A673 (cell line): Measurements from ENCODE around the gene ENTPD8. TPM values are rescaled to one million over a fixed set of nuclear protein-coding genes. Genes with fewer than 3 reads are reported as not detected.

Experiments
- BruUV-seq: library from RNA; stranded (reverse); fragments of 400-500 nt; replicated peaks from 2 replicates; lab custom pipeline; 2021; lab: Mats Ljungman, UMichigan
- CTCF ChIA-PET: fragments of 300-600 bp; sonication (Branson Sonifier 250); formaldehyde crosslinking; loops from one replicate; lab custom pipeline; 2022; ENCODE audit warnings: antibody characterized with exemption; lab: Charles Lee
- POLR2A ChIA-PET: fragments of 300-600 bp; sonication (Branson Sonifier 250); formaldehyde crosslinking; loops from one replicate; lab custom pipeline; 2022; ENCODE audit warnings: antibody characterized with exemption; ENCODE audit not compliant: low non-redundant PET; lab: Charles Lee
- DNase-seq: peaks from one replicate; pipeline ENCODE4 v3.0.0-alpha.2; 2015; ENCODE audit warnings: low spot score
- H3K27ac ChIP-seq: fragments of 200-600 bp; sonication (generic); 2 replicates; pipeline ENCODE4 v1.5.1; 2016; ENCODE audit warnings: mixed run types, low read depth, mild to moderate bottlenecking, mixed read lengths, antibody characterized with exemption, low read length; ENCODE audit not compliant: poor library complexity, severe bottlenecking
- H3K27me3 ChIP-seq: fragments of 200-600 bp; sonication (generic); replicated peaks from 2 replicates; pipeline ENCODE4 v1.6.1; 2017; ENCODE audit warnings: mixed run types, low read depth, mild to moderate bottlenecking, mixed read lengths, antibody characterized with exemption, low read length; ENCODE audit not compliant: insufficient read depth, poor library complexity
- H3K36me3 ChIP-seq: fragments of 200-600 bp; sonication (generic); 2 replicates; pipeline ENCODE4 v1.6.1; 2016; ENCODE audit warnings: mixed run types, mild to moderate bottlenecking, mixed read lengths, antibody characterized with exemption, low read length; ENCODE audit not compliant: insufficient read depth, poor library complexity, severe bottlenecking
- H3K4me1 ChIP-seq: fragments of 200-600 bp; sonication (generic); 2 replicates; pipeline ENCODE4 v1.6.1; 2017; ENCODE audit warnings: mixed run types, mild to moderate bottlenecking, mixed read lengths, antibody characterized with exemption, low read length; ENCODE audit not compliant: insufficient read depth, poor library complexity, severe bottlenecking
- H3K4me3 ChIP-seq: fragments of 200-600 bp; sonication (generic); 2 replicates; pipeline ENCODE4 v1.5.1; 2016; ENCODE audit warnings: low read depth, mixed run types, mild to moderate bottlenecking, mixed read lengths, low read length; ENCODE audit not compliant: poor library complexity, severe bottlenecking
- H3K9me3 ChIP-seq: fragments of 200-600 bp; sonication (generic); 2 replicates; pipeline ENCODE4 v1.6.1; 2016; ENCODE audit warnings: mixed run types, low read depth, mild to moderate bottlenecking, mixed read lengths, antibody characterized with exemption, low read length; ENCODE audit not compliant: poor library complexity, severe bottlenecking
- EZH2 ChIP-seq: fragments of 200-600 bp; sonication (generic); IDR thresholded peaks from 2 replicates; pipeline ENCODE4 v1.6.1; 2017; ENCODE audit warnings: borderline replicate concordance, low read depth, mild to moderate bottlenecking, mixed read lengths, antibody characterized with exemption, low read length; ENCODE audit not compliant: poor library complexity, severe bottlenecking
- intact Hi-C: fragments of 100-400 bp; cut with micrococcal nuclease; formaldehyde crosslinking; loops from one replicate; pipeline ENCODE4 v1.10.0; 2022; ENCODE audit not compliant: unreplicated experiment
- total RNA-seq: library from RNA; stranded (reverse); gene quantifications from 2 replicates; pipeline ENCODE4 v1.2.3, GENCODE V29; 2021
- TF ChIP-seq, protein P1 (sequence below): fragments of 300-800, 200-600 bp; sonication (generic); conservative IDR thresholded peaks from 2 replicates; pipeline ENCODE4 v1.5.1; 2017; ENCODE audit warnings: low read depth, mild to moderate bottlenecking, antibody characterized with exemption, low read length, moderate library complexity, mixed read lengths

The ENTPD8 gene
- total RNA-seq, 1 experiment from 2014 or later: not detected

DNA sequence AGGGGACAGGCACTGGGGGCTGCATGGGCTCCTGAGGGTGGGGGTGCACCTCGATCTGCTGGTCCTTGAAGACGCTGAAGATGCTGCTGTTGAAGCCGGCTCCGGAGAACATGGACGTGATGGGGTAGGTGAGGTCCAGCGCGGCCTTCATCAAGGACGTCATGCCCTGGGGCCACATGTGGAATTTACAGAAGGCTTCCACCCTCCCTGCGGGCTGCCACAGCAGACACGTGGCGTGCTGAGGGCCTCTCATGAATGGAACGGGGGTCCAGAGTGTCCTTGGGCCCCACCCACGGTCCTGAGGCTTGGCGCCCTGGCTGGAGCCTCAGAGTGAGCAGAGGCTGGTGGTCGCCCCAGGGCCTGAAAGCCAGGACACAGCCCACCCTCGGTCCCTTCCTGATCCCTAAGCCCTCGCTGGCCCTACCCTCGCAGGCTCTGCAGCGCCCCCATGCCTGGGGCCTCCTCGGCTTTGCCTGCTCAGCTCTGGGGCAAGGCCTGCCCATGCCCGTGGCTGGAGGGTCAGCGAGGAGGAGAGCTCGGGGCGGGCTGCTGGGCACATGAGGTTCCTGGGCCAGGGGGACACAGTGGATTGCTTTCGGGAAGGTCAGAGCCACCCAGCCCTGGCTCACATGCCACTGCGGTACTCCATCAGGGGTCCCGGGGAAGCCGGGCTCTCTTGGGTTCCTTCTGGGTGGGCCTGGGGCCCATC is 23.3 kb upstream of the ENTPD8 start:
- no TSS peak for BruUV-seq
- Histone ChIP-seq H3K4me1 (peaks cover 6% of the 10 kb centered on the region), H3K36me3 (no peaks in the 10 kb centered on the region), H3K4me3 (no peak overlapping the region), H3K9me3 (no peaks in the 10 kb centered on the region), H3K27me3 (no peaks in the 10 kb centered on the region), H3K27ac (no peak overlapping the region)
- intact Hi-C loops: no loop called here
- TF ChIP-seq, protein P1, sequence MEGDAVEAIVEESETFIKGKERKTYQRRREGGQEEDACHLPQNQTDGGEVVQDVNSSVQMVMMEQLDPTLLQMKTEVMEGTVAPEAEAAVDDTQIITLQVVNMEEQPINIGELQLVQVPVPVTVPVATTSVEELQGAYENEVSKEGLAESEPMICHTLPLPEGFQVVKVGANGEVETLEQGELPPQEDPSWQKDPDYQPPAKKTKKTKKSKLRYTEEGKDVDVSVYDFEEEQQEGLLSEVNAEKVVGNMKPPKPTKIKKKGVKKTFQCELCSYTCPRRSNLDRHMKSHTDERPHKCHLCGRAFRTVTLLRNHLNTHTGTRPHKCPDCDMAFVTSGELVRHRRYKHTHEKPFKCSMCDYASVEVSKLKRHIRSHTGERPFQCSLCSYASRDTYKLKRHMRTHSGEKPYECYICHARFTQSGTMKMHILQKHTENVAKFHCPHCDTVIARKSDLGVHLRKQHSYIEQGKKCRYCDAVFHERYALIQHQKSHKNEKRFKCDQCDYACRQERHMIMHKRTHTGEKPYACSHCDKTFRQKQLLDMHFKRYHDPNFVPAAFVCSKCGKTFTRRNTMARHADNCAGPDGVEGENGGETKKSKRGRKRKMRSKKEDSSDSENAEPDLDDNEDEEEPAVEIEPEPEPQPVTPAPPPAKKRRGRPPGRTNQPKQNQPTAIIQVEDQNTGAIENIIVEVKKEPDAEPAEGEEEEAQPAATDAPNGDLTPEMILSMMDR: no peak
- no peak for TF ChIP-seq EZH2
- ChIA-PET POLR2A (no interaction called here), CTCF (no interaction called here)
- no peak for DNase-seq

GRCh38 chr9:137463931-137464290 is 22.8 kb upstream of the ENTPD8 start:
- CTCF ChIA-PET: no interaction called here
- no peak for TF ChIP-seq EZH2
- TF ChIP-seq, protein P1: no peak
- Histone ChIP-seq H3K36me3 (no peaks in the 10 kb centered on the region), H3K27me3 (no peaks in the 10 kb centered on the region), H3K27ac (no peak overlapping the region), H3K9me3 (no peaks in the 10 kb centered on the region), H3K4me3 (no peak overlapping the region), H3K4me1 (peaks cover 8% of the 10 kb centered on the region)
- POLR2A ChIA-PET: no interaction called here
- BruUV-seq: no TSS peak
- DNase-seq: no peak
- intact Hi-C loops: no loop called here

DNA sequence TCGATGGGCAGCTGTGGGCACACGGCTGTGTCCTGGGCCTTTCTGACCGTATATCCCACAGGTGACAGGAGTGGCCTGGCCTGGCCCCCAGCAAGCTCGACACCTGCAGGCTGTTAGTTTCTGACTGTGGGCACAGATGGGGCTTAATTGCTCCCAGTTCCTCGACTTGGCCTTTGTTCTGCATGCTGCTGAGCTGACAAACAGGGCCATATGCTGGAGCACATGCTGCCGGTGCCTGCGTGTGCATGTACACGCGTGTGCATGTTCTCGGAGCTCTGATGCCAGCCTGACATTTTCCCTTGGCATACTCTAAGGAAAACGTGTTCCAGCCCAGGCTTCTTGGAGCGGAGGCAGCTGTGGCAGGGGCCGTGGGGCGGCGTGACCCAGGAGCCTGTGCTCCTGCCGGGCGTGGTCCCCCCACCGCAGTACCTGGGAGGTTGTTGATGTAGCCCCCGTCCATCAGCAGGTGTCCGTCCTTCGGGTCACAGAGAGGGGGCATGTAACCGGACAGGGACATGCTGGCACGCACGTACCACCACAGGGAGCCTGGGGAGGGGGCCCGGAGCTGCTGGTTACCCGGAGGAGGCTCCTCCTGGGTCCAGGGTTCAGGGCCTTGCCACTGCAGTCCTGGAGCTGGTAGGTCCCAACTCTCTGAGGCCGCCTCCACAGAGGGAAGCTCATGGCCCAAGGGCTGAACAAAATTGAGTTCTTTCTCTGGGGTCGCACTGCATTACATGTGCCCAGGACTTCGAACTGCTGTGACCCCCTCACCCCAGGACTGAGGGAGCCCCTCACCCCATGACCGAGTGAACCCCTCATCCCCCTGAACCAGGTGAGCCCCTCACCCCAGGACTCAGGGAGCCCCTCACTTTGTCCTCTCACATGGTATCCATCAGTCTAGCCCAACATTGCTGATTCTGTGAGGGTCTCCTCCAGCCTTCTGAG is 22.1 kb upstream of the ENTPD8 start:
- Histone ChIP-seq H3K9me3 (no peaks in the 10 kb centered on the region), H3K36me3 (no peaks in the 10 kb centered on the region), H3K4me3 (no peak overlapping the region), H3K4me1 (peaks cover 8% of the 10 kb centered on the region), H3K27me3 (no peaks in the 10 kb centered on the region), H3K27ac (no peak overlapping the region)
- intact Hi-C loops: no loop called here
- no peak for DNase-seq
- POLR2A ChIA-PET: no interaction called here
- CTCF ChIA-PET: no interaction called here
- BruUV-seq: no TSS peak
- TF ChIP-seq, protein P1: no peak
- TF ChIP-seq EZH2: no peak
